Measurements from ENCODE around the gene PRLH.
"Not testable (repeated sequence)": the region's sequence is repeated elsewhere in the genome, so short reads cannot be mapped to it uniquely, and the experiment has no call there.

Gene PRLH

DNA sequence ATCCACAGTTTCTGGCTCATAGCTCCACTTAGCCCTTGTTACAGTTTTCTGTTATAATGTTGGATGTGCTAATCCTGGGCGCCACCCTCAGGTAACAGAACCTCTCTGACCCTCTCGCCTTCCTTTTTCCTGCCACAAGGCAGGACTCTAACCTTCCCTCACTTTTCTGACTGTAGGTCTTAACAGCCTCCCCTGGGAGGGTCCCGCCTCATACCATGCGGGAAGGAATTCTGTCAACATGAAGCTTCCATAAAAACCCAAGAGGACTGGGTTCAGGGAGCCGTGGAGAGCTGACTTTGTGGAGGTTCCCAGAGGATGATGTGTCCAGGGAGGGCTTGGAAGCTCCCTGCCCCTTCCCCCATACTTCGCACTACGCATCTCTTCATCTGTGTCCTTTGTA is 36.0 kb downstream of the PRLH start:
- no peak for DNase-seq

DNA sequence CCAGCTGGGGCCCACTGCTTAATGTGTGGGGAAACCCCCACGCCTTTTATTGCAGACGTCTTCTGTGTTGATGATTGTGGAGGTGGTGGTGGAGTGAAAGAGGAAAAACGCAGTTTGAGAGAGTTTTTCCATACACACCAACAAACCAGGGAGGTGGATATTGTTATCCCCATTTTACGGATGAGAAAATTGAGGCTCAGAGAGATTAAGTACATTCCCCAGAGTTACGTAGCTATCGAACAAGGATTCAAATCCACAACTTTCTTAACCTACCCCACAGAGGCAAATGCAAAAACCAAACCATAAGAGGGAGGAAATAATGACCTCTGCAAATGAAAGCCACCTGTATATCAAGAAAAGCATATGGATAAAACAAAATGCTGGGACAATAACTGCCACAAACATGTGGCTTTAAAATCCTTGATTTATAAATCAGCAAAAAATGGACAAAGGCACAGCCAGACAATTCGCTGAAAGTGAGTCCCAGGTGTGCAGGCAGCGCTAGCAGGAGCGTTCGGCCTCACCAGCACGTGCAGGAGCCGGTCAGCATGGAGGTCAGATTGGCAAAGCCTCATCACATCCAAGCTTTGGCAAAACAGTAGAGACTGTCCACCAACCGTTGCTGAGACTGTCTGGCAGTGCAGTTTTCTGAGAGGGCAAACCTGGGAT is 36.8 kb downstream of the PRLH start:
- DNase-seq = no peak

DNA sequence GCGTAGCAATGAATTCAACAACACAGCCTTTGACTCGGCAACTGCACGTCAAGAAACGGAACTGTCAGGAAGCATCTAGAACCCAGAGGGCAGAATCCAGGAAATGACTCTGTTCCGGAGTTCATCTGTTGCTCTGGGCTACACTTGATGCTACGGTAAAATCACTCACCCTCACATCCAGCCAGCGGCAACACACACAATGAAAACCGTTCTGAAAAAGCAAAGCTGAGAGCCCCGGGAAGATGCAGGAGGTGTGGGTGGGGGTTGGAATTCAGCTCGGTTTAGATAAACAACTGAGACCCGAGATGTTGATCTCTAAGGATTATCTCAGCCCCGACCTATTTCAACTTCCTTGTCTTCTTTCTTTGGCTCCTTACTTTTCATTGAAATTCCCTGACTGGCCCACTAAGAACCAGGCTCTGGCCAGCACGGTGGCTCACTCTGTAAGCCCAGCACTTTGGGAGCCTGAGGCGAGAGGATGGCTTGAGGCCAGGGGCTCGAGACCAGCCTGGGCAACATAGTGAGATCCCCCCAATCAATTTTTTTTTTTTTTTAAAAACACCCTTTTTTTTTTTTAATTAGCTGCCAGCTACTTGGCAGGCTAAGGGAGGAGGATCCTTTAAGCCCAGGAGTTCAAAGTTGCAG is 37.5 kb downstream of the PRLH start:
- no peak for DNase-seq

DNA sequence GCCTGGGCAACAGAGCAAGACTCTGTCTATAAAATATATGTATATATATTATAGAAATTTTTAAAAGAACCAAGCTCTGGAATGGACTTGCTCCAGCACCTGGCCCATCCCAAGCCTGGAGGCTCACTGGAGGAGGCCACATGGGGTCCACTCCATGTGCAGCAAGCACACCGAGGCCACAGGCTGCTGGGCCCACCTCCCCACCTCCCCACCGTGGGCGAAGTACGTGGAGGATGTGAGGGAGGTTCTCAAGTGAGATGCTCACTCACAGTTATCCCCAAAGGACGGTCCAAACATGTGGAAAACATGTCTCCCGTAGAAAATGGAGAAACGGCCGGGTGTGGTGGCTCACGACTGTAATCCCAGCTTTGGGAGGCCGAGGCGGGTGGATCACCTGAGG is 38.0 kb downstream of the PRLH start:
- DNase-seq = no peak

DNA sequence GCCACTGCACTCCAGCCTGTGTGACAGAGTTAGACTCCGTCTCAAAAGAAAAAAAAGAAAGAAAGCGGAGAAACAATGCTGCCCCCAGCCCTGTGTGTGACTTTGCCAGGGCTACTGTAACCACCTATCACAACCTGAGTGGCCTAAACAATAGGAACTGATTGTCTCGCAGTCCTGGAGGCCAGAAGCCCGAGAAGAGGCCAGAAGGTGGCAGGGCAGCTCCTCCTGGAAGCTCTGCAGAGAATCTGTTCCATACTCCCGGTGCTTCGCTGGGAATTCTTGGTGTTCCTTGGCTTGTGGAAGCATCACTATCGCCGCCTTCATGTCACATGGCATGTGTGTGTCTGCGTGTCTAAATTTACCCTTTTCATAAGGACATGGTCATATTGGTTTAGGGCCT is 38.6 kb downstream of the PRLH start:
- no peak for DNase-seq

DNA sequence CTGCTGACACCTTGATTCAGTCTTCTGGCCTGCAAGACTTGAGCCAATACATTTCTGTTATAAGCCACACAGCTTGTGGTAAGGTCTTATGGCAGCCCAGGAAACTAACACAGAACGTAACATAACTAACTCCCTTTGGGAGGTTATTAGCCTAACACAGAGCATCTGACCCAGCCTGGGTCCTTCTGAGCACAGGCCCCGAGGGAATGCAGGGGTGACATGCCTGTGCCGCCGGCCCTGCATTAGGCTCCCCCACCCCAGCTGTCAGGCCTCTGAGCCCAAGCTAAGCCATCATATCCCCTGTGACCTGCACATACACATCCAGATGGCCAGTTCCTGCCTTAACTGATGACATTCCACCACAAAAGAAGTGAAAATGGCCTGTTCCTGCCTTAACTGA is 40.1 kb downstream of the PRLH start:
- DNase-seq = not testable (repeated sequence)

DNA sequence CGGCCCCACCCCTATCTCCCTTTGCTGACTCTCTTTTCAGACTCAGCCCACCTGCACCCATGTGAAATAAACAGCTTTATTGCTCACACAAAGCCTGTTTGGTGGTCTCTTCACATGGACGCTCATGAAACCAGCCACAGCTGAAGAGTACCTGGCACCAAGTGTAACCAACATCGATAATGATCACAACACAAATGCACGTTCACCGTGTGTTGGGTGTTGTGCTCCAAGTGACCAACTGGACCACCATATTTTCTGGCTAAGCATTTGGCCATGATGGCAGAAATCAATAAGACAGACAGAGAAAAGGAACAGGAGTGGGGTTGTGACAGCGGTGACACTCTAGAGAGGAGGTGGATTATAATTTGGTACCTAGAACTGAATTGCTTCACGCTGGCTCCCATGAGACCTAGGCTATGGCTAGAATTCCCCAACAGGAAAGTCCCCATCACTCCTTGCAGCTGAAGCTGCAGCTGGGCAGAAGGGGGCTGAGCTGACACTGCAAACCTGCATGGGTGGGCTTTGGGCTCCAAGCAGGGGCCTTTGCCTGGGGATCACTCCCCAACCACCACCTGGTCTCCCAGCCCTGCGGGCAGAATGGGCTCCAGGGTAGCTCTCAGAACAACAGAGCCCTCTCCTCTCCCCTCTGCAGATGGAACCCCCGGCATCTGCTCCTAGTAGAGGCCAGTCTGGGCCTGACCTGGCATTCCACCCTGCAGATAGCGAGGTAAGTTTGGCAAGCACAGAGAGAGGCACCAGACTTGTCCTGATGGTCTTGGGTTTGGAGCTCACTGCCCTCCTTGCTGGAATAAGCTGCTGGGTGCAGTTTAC is 46.4 kb downstream of the PRLH start:
- no peak for DNase-seq

DNA sequence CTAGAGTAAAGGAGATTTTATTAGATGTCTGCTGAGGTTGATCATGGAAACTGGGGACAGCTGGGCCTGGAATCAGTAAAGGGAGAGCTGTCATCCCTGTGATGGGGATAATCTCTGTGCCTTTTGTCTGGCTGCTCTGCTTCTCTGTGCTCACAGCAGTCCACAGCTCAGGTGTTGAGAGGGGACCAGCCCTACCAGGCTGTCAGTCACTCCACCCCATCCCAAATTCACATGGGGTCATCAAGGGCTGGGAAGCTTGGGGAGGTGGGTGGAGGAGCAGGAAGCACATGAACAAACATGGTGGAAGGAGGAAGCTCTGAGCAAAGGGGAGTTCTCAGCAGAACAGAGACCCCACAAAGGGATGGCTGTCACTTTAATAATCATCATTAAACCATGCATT is 47.3 kb downstream of the PRLH start:
- no peak for DNase-seq

DNA sequence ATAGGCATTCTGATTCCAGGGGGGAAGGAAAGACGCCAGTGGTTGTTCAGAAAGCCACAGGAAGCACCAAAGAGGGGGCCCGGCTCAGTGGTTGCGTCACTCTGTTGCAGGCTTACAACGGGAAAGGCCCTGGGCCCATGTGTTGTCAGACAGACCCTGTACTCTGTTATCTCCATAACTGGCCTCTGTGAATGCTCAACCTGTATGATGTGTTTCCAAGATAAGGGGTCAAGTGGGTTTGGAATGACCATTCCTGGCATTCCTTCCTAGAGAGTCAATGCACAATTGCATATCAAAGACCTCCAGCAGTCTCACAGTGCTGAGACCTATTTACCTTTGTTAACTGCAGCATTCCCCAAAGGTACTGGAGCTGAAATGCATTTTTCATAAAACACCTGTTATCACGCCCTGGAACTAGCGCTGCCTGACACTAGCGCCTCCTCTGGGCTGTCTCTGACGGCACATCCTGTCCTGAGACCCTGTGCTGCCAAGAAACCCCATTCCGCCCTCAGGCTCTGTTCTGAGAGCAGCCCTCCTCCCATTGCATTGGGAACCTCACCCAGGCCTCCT is 47.9 kb downstream of the PRLH start:
- DNase-seq = no peak

DNA sequence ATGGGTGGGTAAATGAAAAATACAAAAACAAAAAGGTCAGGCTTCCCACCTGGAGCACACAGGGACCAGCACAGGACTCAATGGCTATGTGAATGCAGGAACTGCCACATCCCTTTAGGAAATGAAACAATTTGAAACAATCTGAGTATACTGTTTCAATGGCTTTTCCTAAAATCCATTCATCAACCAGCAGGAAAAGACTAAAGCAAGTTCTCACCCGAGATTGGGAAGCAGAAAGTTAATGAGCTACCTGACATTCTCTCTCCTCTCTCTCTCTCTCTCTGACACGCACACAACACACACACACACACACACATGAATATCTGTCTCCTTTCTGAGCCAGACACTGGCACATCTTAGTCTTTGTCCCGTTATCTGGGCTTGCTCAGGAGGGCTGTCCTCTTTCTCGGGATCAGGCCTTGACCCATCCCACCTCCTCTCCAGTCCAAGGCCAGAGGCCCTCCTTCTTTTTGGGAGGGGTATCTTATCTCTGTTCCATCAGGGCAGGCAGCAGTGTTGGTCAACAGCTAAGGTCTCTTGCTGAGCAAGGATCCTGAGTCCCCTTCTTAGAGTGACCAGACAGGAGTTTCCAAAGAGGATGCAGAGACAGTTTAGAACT is 49.4 kb downstream of the PRLH start:
- DNase-seq = no peak

DNA sequence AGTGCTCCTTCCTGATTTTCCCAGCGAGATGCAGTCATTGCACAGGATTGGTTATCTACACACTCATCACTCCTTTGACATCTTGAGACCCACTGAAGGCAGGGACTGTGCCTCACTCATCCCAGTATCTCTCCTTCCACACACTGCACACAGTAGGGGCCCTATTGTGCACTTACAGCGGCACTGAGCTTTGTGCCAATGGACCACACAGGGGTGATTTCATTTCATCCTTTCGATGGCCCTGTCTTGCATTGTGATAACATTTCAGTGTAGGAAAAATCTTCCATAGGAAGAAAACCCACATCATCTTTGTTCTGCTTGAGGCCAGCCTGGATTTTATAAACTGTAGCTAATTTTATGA is 50.0 kb downstream of the PRLH start:
- no peak for DNase-seq

Measured in NCI-H187 (cell line).